Stimulated activated CD8-positive, alpha-beta memory T cell treated with anti-CD3 and anti-CD28 coated beads, Interleukin-2, amount 100 ng/mL, for 48 hours (primary cell): Measurements from ENCODE around the gene NKPD1.
A peak's percentile ranks its signal among the peaks of the same experiment; 100 is the strongest.

Source experiments
- DNase-seq, 2 donors: peaks; one replicate each; pipeline ENCODE4 v3.0.0-alpha.2; 2020; ENCODE audit warnings: low read depth in 2 of 2

The NKPD1 gene

GRCh38 chr19:45160870-45161737 lies at the start of gene NKPD1:
TSS of gene NKPD1 (minus strand) at chr19:45160982. CDS start at chr19:45160150, 832 bp downstream.
- DNase-seq: no peak

DNA sequence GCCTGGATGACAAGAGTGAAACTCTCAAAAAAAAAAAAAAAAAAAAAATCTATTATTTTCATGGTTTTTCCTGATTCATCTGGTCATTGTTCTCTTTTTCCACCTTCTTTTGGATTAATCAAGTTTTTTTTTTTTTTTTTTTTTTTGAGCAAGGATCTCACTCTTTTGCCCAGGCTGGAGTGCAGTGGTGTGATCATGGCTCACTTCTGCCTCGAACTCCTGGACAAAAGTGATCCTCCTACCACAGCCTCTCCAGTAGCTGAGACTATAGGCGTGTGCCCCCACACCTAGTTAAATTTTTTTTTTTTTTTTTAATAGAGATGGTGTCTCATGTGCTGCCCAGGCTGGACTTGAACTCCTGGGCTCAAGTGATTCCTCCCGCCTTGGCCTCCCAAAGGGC lies 45.5 kb upstream of the NKPD1 start:
- no peak for DNase-seq

DNA sequence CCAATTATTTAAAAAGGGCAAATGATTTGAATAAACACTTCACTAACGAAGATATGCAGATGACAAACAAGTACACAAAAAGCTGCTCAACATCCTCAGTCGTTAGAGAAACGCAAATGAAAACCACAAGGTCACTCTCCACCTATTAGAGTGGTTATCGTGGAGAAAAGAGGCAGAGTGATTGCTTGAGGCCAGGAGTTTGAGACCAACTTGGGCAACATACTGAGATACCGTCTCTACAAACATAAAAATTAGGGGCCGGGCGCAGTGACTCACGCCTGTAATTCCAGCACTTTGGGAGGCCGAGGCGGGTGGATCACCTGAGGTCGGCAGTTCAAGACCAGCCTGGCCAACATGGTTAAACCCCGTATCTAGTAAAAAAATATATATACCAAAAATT lies 45.0 kb upstream of the NKPD1 start:
- no peak for DNase-seq

DNA sequence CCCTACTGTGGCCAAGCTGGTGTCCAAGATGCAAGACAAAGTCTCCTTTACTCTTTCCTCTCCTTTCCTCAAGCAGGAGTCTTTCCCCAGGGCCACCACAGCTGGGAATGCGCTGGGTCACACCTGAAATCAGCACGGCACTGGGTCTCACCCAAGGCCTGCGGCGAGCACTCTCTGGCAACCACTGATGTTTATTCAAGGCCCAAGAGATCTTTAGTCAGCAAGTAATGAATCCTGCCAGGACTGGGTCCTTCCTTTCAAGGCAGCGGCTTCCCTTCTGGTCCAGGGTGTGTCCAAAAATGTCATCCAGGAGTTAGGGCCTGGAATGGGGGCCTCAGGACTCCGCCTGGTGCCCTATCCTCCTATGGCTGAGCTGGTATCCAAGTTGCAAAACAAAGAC lies 41.9 kb upstream of the NKPD1 start:
- DNase-seq: no peak

DNA sequence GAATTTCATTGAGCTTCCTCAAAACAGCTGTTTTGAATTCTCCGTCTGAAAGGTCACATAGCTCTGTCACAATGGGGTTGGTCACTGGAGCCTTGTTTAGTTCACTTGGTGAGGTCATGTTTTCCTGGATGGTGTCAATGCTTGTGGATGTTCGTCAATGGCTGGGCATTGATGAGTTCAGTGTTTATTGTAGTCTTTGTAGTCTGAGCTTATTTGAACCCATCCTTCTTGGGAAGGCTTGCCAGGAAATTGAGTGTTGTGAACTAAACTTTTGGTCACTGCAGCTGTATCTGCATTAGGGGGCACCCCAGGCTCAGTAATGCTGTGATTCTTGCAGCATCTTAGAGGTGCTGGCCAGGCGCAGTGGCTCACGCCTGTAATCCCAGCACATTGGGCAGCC lies 39.8 kb upstream of the NKPD1 start:
- no peak for DNase-seq

GRCh38 chr19:45195764-45196163 lies 35.0 kb upstream of the NKPD1 start:
- DNase-seq: no peak

DNA sequence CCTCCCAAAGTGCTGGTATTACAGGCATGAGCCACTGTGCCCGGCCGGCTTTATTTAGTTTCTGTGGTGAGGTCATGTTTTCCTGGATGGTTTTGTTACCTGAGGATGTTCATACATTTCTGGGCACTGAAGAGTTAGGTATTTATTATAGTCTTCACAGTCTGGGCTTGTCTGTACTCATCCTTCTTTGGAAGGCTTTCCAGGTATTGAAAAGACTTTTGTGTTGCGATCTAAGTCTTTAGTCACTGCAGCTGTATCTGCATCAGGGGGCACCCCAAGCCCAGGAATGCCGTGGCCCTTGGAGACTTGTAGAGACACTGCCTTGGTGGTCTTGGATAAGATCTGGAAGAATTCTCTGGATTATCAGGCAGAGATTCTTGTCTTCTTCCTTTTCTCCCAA lies 30.6 kb upstream of the NKPD1 start:
- no peak for DNase-seq

- DNase-seq: no peak
Observed at GRCh38 chr19:45189971-45190370, 29.2 kb upstream of the NKPD1 start.

- DNase-seq: no peak
Observed at GRCh38 chr19:45187421-45188100, 26.8 kb upstream of the NKPD1 start.

- DNase-seq: no peak
Observed at GRCh38 chr19:45186509-45187334, 25.9 kb upstream of the NKPD1 start.

DNA sequence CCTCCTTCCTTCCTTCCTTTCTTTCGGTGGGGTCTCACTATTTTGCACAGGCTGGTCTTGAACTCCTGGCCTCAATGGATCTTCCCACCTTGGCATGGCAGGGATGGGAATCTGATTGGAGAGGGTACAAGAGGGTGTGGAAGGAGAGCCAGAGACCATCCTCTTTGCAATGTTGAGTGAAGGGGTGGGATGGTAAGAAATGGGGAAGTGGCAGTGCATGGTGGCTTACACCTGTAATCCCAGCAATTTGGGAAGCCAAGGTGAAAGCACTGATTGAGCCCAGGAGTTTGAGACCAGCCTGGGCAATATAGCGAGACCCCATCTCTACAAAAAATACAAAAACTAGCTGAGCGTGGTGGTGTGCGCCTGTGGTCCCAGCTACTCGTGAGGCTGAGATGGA lies 23.3 kb upstream of the NKPD1 start:
- no peak for DNase-seq

DNA sequence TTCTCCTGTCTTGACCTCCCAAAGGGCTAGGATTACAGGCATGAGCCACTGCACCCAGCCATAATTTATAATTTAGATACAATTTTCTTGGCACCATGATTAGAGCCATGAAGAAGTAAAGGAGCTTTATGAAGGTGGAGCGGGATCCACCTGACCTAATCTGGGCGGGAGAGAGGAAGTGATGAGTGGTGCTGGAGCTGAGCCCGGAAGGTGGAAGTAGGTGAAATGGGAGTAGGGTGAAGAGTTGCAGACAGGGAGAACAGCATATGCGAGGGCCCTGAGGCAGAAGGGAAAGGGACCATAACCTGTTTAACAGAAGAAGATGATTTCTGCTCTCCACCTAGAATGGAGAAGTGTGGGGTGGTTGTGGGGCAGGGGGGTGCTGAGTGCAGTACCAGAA lies 22.0 kb upstream of the NKPD1 start:
- no peak for DNase-seq

GRCh38 chr19:45180936-45181335 lies 20.2 kb upstream of the NKPD1 start:
- DNase-seq: no peak

DNA sequence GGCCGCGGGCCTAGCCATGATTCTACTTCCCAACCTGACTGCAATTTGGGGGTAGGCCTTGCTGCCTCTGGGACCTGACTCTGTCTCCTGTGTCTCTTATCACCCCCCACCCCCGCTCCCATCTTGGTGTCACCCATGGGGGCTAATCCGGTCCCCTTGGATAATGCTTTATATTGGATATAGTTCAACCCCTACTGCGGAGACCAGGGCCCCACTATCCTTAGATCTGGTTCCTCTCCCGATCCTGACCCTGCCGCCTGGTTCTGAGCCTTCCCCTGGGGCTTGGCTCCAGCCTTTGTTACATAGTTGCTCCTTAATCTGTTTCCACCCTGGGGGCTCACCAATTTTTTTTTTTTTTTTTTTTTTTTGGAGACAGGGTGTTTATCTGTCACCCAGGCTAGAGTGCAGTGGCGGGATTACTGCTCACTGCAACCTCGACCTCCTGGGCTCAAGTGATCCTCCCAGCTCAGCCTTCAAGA lies 19.1 kb upstream of the NKPD1 start:
- DNase-seq: no peak

DNA sequence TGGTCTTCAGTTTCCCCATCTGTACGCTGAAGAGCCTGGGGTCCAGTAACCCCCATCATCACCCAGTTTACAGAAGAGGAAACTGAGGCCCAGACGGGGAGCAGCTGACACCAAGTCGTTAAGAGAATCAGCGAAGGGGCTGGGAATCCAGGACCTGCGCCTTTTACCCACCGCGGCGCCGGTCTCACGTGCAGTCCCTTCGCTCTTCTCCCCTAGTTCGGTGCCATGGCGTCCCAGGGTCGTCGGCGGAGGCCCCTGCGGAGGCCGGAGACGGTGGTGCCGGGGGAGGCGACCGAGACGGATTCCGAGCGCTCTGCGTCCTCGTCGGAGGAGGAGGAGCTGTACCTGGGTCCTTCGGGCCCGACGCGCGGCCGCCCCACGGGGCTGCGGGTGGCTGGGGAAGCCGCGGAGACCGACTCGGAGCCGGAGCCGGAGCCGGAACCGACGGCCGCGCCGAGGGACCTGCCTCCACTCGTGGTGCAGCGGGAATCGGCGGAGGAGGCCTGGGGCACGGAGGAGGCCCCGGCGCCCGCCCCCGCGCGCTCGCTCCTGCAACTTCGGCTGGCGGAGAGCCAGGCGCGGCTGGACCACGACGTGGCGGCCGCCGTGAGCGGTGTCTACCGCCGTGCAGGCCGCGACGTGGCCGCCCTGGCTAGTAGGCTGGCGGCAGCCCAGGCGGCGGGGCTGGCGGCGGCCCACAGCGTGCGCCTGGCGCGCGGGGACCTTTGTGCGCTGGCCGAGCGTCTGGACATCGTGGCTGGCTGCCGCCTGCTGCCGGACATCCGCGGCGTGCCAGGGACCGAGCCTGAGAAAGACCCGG lies 18.5 kb upstream of the NKPD1 start:
- peak in 1 of 2 donors; percentile 23 for DNase-seq

- peak; percentile 99 to 100 for DNase-seq
Observed at GRCh38 chr19:45178262-45179071, 17.7 kb upstream of the NKPD1 start, which contains the start of gene BLOC1S3. TSS of gene BLOC1S3 (plus strand) at chr19:45178784. CDS start at chr19:45179297, 513 bp downstream.

DNA sequence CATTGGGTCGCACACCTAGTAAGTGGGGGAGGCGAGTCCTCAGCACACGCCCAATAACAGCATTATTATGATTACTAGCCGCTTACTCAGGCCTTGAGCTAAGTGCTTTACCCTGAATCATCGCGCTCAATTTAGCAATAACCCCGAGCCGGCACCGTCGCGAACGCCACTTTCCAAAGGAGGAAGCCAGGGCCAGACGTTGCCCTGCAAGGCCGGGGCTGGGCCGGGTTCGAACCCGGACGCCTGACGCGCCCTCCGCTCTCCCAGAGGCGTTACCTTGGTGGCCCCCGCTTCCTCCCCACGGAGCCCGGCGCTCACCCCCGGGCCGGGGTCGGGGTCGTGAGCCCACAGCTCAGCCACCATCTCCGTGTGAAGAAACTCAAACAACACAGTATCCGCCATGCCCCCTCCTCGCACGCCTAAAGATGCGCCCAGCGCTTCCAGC lies 17.1 kb upstream of the NKPD1 start, which contains the start of gene TRAPPC6A:
Gene TRAPPC6A (minus strand): TSS at position 421 of the 445 bp plus-strand sequence. CDS start 19 bp downstream, at position 402.
- no peak for DNase-seq

- no peak for DNase-seq
Observed at GRCh38 chr19:45175515-45176345, 14.9 kb upstream of the NKPD1 start.

GRCh38 chr19:45173816-45174215 lies 13.0 kb upstream of the NKPD1 start:
- no peak for DNase-seq
